Measurements from ENCODE around the gene PPEF1.

Gene PPEF1

DNA sequence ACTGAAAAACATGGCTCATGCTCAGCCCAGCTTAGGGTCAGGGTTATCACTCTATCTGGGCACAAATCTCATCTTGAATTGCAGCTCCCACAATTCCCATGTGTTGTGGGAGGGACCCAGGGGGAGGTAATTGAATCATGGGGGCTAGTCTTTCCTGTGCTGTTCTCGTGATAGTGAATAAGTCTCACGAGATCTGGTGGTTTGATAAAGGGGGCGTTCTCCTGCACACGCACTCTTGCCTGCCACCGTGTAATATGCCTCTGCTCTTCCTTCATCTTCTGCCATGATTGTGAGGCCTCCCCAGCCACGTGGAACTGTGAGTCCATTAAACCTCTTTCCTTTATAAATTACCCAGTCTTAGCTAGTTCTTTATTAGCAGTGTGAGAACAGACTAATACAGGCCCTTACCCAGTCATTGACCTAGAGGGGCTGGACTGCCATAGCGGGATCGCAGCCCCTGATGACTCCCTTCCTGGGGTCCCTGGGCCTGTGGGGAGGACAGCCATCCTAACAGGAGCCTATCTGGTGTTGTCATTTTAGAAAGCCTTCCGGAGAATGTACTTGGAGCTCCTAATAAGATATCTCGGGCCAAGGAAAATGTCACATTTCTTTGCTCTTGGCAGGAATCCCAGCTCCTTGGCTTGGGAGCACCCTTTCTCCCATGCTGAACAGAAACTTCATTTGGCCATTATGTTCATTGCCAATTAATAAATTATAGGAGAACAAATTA, 163.9 kb downstream of the PPEF1 start:
- no peak for TF ChIP-seq CEBPB (IDR thresholded peaks at IDR 0.05)
- no peak for TF ChIP-seq NFIC (IDR thresholded peaks at IDR 0.05)
- no peak for TF ChIP-seq TCF12 (IDR thresholded peaks at IDR 0.05; ENCODE audit: low read depth)
- TF ChIP-seq, protein P1, sequence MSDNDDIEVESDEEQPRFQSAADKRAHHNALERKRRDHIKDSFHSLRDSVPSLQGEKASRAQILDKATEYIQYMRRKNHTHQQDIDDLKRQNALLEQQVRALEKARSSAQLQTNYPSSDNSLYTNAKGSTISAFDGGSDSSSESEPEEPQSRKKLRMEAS (IDR thresholded peaks at IDR 0.05), result no peak

- TF ChIP-seq TAF1 (IDR thresholded peaks at IDR 0.05; ENCODE audit: low read depth) (no peak), EP300 (IDR thresholded peaks at IDR 0.05; ENCODE audit: borderline replicate concordance) (no peak), FOXM1 (IDR thresholded peaks at IDR 0.05; ENCODE audit: borderline replicate concordance, low read depth) (no peak), EGR1 (IDR thresholded peaks at IDR 0.05) (no peak), NFIC (IDR thresholded peaks at IDR 0.05) (no peak), CEBPB (IDR thresholded peaks at IDR 0.05) (no peak), CREB1 (IDR thresholded peaks at IDR 0.05; ENCODE audit: low read depth) (no peak)
Observed at GRCh38 chrX:18871970-18872369, 164.5 kb downstream of the PPEF1 start.

GRCh38 chrX:18872621-18873020, 165.2 kb downstream of the PPEF1 start:
- TF ChIP-seq FOXM1 (IDR thresholded peaks at IDR 0.05; ENCODE audit: borderline replicate concordance, low read depth) (no peak), NFIC (IDR thresholded peaks at IDR 0.05) (no peak), USF1 (IDR thresholded peaks at IDR 0.05) (no peak), CREB1 (IDR thresholded peaks at IDR 0.05; ENCODE audit: low read depth) (no peak), YY1 (IDR thresholded peaks at IDR 0.05; ENCODE audit: low read depth) (no peak), RAD21 (IDR thresholded peaks at IDR 0.05; ENCODE audit: low read depth) (no peak), TEAD4 (IDR thresholded peaks at IDR 0.05) (no peak), TAF1 (IDR thresholded peaks at IDR 0.05; ENCODE audit: low read depth) (no peak), EP300 (IDR thresholded peaks at IDR 0.05; ENCODE audit: borderline replicate concordance) (no peak), TCF12 (IDR thresholded peaks at IDR 0.05; ENCODE audit: low read depth) (no peak), EGR1 (IDR thresholded peaks at IDR 0.05) (no peak), CEBPB (IDR thresholded peaks at IDR 0.05) (no peak), ZBTB7A (IDR thresholded peaks at IDR 0.05; ENCODE audit: low read depth) (no peak)
- TF ChIP-seq, protein P2, sequence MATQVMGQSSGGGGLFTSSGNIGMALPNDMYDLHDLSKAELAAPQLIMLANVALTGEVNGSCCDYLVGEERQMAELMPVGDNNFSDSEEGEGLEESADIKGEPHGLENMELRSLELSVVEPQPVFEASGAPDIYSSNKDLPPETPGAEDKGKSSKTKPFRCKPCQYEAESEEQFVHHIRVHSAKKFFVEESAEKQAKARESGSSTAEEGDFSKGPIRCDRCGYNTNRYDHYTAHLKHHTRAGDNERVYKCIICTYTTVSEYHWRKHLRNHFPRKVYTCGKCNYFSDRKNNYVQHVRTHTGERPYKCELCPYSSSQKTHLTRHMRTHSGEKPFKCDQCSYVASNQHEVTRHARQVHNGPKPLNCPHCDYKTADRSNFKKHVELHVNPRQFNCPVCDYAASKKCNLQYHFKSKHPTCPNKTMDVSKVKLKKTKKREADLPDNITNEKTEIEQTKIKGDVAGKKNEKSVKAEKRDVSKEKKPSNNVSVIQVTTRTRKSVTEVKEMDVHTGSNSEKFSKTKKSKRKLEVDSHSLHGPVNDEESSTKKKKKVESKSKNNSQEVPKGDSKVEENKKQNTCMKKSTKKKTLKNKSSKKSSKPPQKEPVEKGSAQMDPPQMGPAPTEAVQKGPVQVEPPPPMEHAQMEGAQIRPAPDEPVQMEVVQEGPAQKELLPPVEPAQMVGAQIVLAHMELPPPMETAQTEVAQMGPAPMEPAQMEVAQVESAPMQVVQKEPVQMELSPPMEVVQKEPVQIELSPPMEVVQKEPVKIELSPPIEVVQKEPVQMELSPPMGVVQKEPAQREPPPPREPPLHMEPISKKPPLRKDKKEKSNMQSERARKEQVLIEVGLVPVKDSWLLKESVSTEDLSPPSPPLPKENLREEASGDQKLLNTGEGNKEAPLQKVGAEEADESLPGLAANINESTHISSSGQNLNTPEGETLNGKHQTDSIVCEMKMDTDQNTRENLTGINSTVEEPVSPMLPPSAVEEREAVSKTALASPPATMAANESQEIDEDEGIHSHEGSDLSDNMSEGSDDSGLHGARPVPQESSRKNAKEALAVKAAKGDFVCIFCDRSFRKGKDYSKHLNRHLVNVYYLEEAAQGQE (IDR thresholded peaks at IDR 0.05; ENCODE audit: low read depth), result no peak
- TF ChIP-seq, protein P1 (IDR thresholded peaks at IDR 0.05), result no peak

DNA sequence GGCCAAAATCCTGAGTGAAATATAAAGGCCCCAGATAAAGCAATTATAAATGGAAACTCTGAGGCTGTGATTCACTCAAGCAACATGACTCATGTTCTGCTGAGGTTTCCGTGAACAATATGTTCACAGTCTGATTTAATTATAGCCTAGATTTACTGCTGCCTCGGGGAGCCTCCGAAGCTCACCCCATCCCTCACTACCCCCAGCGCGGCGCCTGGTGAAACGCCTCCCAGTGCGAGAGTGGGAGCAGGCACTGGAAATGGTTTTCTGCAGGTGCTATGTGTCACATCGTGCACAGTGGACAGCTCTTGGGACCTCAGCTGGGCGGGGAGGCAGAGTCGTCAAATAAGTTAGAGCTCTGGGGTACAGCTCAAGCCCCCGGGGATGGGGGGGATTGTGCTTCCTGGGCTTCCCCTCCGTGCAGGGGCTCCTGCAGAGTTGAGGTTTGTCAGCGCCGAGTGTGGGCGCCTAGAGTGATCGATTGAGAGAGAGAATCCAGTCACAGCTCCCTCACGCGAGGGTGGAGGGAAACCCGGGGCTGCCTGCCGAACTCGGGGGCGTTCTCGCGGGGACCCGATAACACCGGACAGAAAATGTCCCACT, 165.8 kb downstream of the PPEF1 start:
- TF ChIP-seq ZBTB7A (IDR thresholded peaks at IDR 0.05; ENCODE audit: low read depth), result no peak

GRCh38 chrX:18873836-18874235, 166.4 kb downstream of the PPEF1 start:
- TF ChIP-seq FOXM1 (IDR thresholded peaks at IDR 0.05; ENCODE audit: borderline replicate concordance, low read depth) (no peak), USF1 (IDR thresholded peaks at IDR 0.05) (no peak), CEBPB (IDR thresholded peaks at IDR 0.05) (no peak), TAF1 (IDR thresholded peaks at IDR 0.05; ENCODE audit: low read depth) (no peak), EP300 (IDR thresholded peaks at IDR 0.05; ENCODE audit: borderline replicate concordance) (no peak), RAD21 (IDR thresholded peaks at IDR 0.05; ENCODE audit: low read depth) (no peak), YY1 (IDR thresholded peaks at IDR 0.05; ENCODE audit: low read depth) (no peak), EGR1 (IDR thresholded peaks at IDR 0.05) (no peak), CREB1 (IDR thresholded peaks at IDR 0.05; ENCODE audit: low read depth) (no peak), TEAD4 (IDR thresholded peaks at IDR 0.05) (no peak), NFIC (IDR thresholded peaks at IDR 0.05) (no peak)
- TF ChIP-seq, protein P1 (IDR thresholded peaks at IDR 0.05), result no peak

GRCh38 chrX:18874560-18875255, 167.3 kb downstream of the PPEF1 start:
- no peak for TF ChIP-seq EP300 (IDR thresholded peaks at IDR 0.05; ENCODE audit: borderline replicate concordance)
- no peak for TF ChIP-seq TAF1 (IDR thresholded peaks at IDR 0.05; ENCODE audit: low read depth)
- TF ChIP-seq ZBTB7A (IDR thresholded peaks at IDR 0.05; ENCODE audit: low read depth), result no peak
- TF ChIP-seq, protein P2 (IDR thresholded peaks at IDR 0.05; ENCODE audit: low read depth), result no peak
- no peak for TF ChIP-seq RAD21 (IDR thresholded peaks at IDR 0.05; ENCODE audit: low read depth)
- no peak for TF ChIP-seq NFIC (IDR thresholded peaks at IDR 0.05)
- no peak for TF ChIP-seq TEAD4 (IDR thresholded peaks at IDR 0.05)
- TF ChIP-seq USF1 (IDR thresholded peaks at IDR 0.05), result no peak
- TF ChIP-seq, protein P1 (IDR thresholded peaks at IDR 0.05), result no peak
- TF ChIP-seq CEBPB (IDR thresholded peaks at IDR 0.05), result no peak
- TF ChIP-seq YY1 (IDR thresholded peaks at IDR 0.05; ENCODE audit: low read depth), result no peak
- TF ChIP-seq EGR1 (IDR thresholded peaks at IDR 0.05), result no peak
- TF ChIP-seq TCF12 (IDR thresholded peaks at IDR 0.05; ENCODE audit: low read depth), result no peak
- no peak for TF ChIP-seq FOXM1 (IDR thresholded peaks at IDR 0.05; ENCODE audit: borderline replicate concordance, low read depth)
- TF ChIP-seq CREB1 (IDR thresholded peaks at IDR 0.05; ENCODE audit: low read depth), result no peak

All from Ishikawa (cell line).